H1 (cell line): Measurements from ENCODE around the gene LYPD3. TPM values are rescaled to one million over a fixed set of nuclear protein-coding genes. Genes with fewer than 3 reads are reported as not detected.

Source experiments
- ASH2L ChIP-seq: fragments of 200-600, 300-600 bp; sonication (generic); IDR thresholded peaks from one replicate; pipeline ENCODE4 v1.7.1; 2017; ENCODE audit warnings: low read length
- ATF3 ChIP-seq: IDR thresholded peaks from 2 replicates; pipeline ENCODE4 v1.6.1; 2011; ENCODE audit warnings: low read depth, mild to moderate bottlenecking, low read length; ENCODE audit not compliant: insufficient read depth
- HDAC6 ChIP-seq: IDR thresholded peaks from one replicate; pipeline ENCODE4 v1.7.1; 2012; ENCODE audit warnings: low read depth, mild to moderate bottlenecking, inconsistent platforms, low read length, moderate library complexity
- SP4 ChIP-seq: IDR thresholded peaks from 2 replicates; pipeline ENCODE4 v1.6.1; 2012; ENCODE audit warnings: low read length, inconsistent platforms
- TEAD4 ChIP-seq: IDR thresholded peaks from 2 replicates; pipeline ENCODE4 v1.6.1; 2012; ENCODE audit warnings: low read depth, low read length, inconsistent platforms, mixed read lengths
- polyA plus RNA-seq, 7 experiments: library from polyadenylated mRNA; depleted of rRNA in 3 of 7; stranded (reverse) in 5 of 7; unstranded in 2 of 7; fragments of >200 nt in 5 of 7; fragments of 200-250 nt in 2 of 7; gene quantifications; 1 replicate in 5 of 7; 2 replicates in 1 of 7; 4 replicates in 1 of 7; pipeline versions ENCODE4 v1.2.1 to v1.2.3, GENCODE V29; 2011 to 2013; ENCODE audit warnings: missing spikeins in 2 of 7, mixed read lengths in 2 of 7
- total RNA-seq: library from RNA; stranded (reverse); fragmentation: NEBNext Ultra II Directional; extraction: Animal tissue kit (Norgen Biotek cat#: 25700); gene quantifications from 2 replicates; pipeline ENCODE4 v1.2.1, GENCODE V29; 2021

LYPD3 gene
- total and polyA plus RNA-seq, 2 of the 8 experiments (the other 6 are each of a cell fraction or from before 2014, with no cell fraction given), result 4.1 to 16.4 TPM

GRCh38 chr19:43438291-43439031, 26.9 kb downstream of the LYPD3 start (continued):
- no peak for TF ChIP-seq HDAC6
- TF ChIP-seq TEAD4, result no peak
- TF ChIP-seq SP4, result no peak
- no peak for TF ChIP-seq ASH2L
- no peak for TF ChIP-seq ATF3
